NT2/D1 (cell line): ENCODE measurements around the gene ERI2.

ENCODE experiments used
- SUZ12 ChIP-seq: IDR thresholded peaks from 2 replicates; pipeline ENCODE4 v1.6.1; 2011; ENCODE audit not compliant: insufficient read length, insufficient read depth; ENCODE audit errors: extremely low read depth
- YY1 ChIP-seq: IDR thresholded peaks from 2 replicates; pipeline ENCODE4 v1.6.1; 2011; ENCODE audit not compliant: insufficient read length, insufficient read depth
- ZNF274 ChIP-seq: IDR thresholded peaks from 2 replicates; pipeline ENCODE4 v1.6.1; 2011; ENCODE audit warnings: mild to moderate bottlenecking, low read depth, low read length

DNA sequence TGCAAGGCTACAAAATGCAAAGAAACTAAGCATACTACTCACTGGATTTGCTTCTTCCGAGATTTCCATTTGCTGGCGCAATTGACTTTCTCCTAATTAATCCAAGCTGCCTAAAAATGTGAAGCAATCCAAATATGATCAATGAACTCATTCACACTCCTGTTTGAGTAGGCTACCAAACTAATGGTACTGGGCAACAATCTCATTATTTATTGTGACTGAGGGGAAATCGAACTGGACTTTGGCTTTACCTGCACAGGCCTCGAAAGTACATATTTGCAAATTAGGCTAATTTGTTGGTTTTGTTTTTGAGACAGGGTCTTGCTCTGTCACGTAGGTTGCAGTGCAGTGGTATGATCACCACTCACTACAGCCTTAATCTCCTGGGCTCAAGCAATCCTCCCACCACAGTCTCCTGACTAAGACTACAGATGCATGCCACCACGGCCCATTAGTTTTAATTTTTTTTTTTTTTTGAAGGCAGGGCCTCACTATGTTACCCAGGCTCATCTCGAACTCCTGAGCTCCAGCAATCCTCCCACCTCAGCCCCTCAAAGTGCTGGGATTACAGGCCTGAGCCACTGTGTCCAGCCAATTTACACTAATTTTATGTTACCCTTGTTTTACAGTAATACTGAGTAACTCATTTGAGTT is 2.6 kb downstream of the ERI2 start:
- TF ChIP-seq YY1 = no peak
- TF ChIP-seq SUZ12 = no peak
- TF ChIP-seq ZNF274 = no peak
